Uterus (tissue), 2 donors: ENCODE measurements around the gene KNL1.

ENCODE experiments used
- CTCF ChIP-seq, 4 experiments: fragments of 200-600 bp in 2 of 4; fragments of 450-650 bp in 2 of 4; sonication (generic) in 2 of 4; IDR thresholded peaks; one replicate each; pipeline ENCODE4 v1.5.1; 2016 to 2019; ENCODE audit warnings: antibody characterized with exemption in 4 of 4, mild to moderate bottlenecking in 2 of 4, moderate library complexity in 1 of 4
- POLR2A ChIP-seq, 2 donors: fragments of 450-650 bp; IDR thresholded peaks; one replicate each; pipeline ENCODE4 v1.6.1; 2016; ENCODE audit warnings: antibody characterized with exemption in 2 of 2, mild to moderate bottlenecking in 1 of 2, moderate library complexity in 1 of 2

DNA sequence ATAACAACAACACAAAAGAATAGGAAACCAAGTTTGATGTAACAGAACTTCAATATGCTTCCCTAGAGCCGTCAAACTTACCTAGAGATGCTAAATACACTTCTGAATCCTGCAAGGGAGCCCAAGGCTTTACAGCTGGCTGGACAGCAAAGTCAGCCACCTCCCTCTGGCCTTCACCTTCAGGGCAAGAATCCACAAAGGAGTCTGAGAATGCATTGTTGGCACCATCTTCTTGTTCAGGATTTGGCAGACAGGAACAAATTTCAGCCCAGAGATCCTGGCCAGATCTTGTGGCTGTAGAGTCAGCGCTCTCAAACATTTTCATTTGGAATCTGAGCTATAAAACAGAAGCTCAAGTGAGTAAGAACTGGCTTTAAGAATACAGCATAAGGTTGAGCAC lies 31.4 kb upstream of the KNL1 start:
- no peak for TF ChIP-seq POLR2A (IDR thresholded peaks at IDR 0.05)
- no peak for TF ChIP-seq CTCF (IDR thresholded peaks at IDR 0.05)
